Psoas muscle (tissue), 8 donors: ENCODE measurements around the gene BMPER. TPM values are rescaled to one million over a fixed set of nuclear protein-coding genes. Genes with fewer than 3 reads are reported as not detected.
A peak's percentile ranks its signal among the peaks of the same experiment; 100 is the strongest.

Experiments
- ATAC-seq, 4 donors: fragments of 200-7000 bp; cut with Tn5 transposase; one replicate each; pipeline ENCODE4 v1.9.1; 2020; ENCODE audit warnings: moderate library complexity in 3 of 4, mild to moderate bottlenecking in 2 of 4
- DNase-seq, 2 donors: peaks; one replicate each; pipeline ENCODE4 v3.0.0-alpha.2; 2020
- H3K27ac ChIP-seq: fragments of 200-600 bp; one replicate; pipeline ENCODE4 v1.8.0; 2022
- H3K27me3 ChIP-seq, 3 donors: fragments of 200-600 bp in 1 of 3; one replicate each; pipeline versions ENCODE4 v1.6.1 to v1.8.0; 2013 to 2022; ENCODE audit warnings: low read length in 2 of 3, mild to moderate bottlenecking in 2 of 3, moderate library complexity in 1 of 3; ENCODE audit not compliant: insufficient read depth in 3 of 3
- H3K36me3 ChIP-seq, 2 donors: fragments of 200-600 bp in 1 of 2; one replicate each; pipeline versions ENCODE4 v1.6.1 to v1.8.0; 2013 to 2022; ENCODE audit warnings: low read depth in 1 of 2, mild to moderate bottlenecking in 1 of 2, moderate library complexity in 1 of 2; ENCODE audit not compliant: insufficient read depth in 1 of 2
- H3K4me1 ChIP-seq: fragments of 200-600 bp; one replicate; pipeline ENCODE4 v1.8.0; 2022
- H3K4me3 ChIP-seq: fragments of 200-600 bp; one replicate; pipeline ENCODE4 v1.8.0; 2022; ENCODE audit warnings: mild to moderate bottlenecking
- H3K9me3 ChIP-seq: fragments of 200-600 bp; one replicate; pipeline ENCODE4 v1.8.0; 2022
- CTCF ChIP-seq: fragments of 200-600 bp; IDR thresholded peaks from one replicate; pipeline ENCODE4 v1.8.0; 2022; ENCODE audit warnings: antibody characterized with exemption
- WGBS, 3 donors: extraction: QIAGEN DNeasy Blood & Tissue Kit; methylation state at CpG; one replicate each; pipeline versions ENCODE4 v1.1.6 to v1.1.7; 2013; 5-methylcytosine and 5-hydroxymethylcytosine counted together
- intact Hi-C, 2 donors: fragments of 100-400 bp; cut with DNase I; formaldehyde crosslinking; loops; one replicate each; pipeline versions ENCODE4 v1.11.0 to v1.14.2; 2022
- polyA plus RNA-seq, 3 donors: library from polyadenylated mRNA; stranded (reverse); fragments of 200-250 nt; gene quantifications; one replicate each; pipeline ENCODE4 v1.2.3, GENCODE V29; 2013
- total RNA-seq, 4 donors: library from RNA; stranded (reverse); fragmentation: NEBNext Ultra II Directional in 2 of 4; extraction: Animal tissue kit (Norgen Biotek cat#: 25700) in 2 of 4; gene quantifications; one replicate each; pipeline versions ENCODE4 v1.2.1 to v1.2.4, GENCODE V29; 2021 to 2023
- donor health status: healthy with polysubstance abuse.
- donor health status: DM: no; HTN: no; CAD: no; lungs with moderate emphysema.
- donor health status: Bipolar disorder and iron deficiency.
- donor health status: healthy.
- donor health status: DM: yes; HTN: yes; CAD: no.
- donor health status: DM: no; HTN: no; CAD: no.
- donor health status: DM: no; HTN: no; CAD: no.
- donor health status: DM: yes; HTN: yes; CAD: no.

Gene BMPER
- total and polyA plus RNA-seq, 7 donors = 1.0 to 7.6 (median 2.4) TPM

DNA sequence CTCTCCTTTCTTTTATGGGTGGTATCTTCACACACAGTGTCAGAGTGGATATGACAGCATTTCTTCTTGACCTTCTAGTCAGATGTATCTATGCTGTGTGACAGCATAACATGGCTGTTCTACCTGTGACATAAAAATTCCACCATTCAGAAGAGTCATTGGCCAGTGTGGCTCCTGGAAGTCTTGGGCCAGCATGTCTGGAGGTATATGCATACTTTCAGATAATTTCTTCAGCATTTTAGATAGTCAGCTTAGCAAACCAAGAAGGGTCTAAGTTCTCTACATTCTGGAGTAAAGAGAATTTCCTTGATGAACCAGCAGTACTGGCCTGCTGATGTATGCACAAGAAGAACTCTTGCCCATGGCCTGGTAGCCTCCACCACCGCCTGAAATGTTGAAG, 179.3 kb downstream of the BMPER start:
- intact Hi-C loops = loop anchor here in 1 of 2 donors (10.0 kb wide), 2 partner anchors 100 to 500 kb away; no protein-coding TSS in a partner anchor
- 95 to 100% (median 96%) methylated on average over 1 of the region's 1 CpG for WGBS, 3 donors
- Histone ChIP-seq H3K27ac (no peak overlapping the region), H3K36me3 (no peaks in the 10 kb centered on the region), H3K4me1 (no peaks in the 10 kb centered on the region), H3K27me3 (no peaks in the 10 kb centered on the region), H3K9me3 (no peaks in the 10 kb centered on the region), H3K4me3 (no peak overlapping the region)
- ATAC-seq (no peak), DNase-seq (no peak)
- no peak for TF ChIP-seq CTCF

DNA sequence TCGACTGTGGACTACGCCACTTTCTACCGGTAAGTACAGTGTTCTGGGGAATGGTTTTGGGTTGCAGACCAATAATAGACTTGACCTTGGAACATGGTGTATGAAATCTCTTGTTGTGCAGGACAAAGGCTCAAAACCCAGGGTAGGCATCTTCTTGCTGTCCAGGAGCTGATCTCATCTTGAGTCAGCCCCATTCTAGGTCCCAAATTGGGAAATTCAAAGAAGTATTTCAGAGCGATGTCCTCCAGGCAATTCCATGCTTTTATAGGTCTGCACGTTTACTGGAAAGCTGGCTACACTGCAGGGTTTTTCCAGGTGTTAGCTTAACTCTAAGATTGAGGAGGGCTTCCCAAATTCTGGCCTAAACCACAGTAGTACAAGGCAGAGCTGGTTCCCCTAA, 180.7 kb downstream of the BMPER start:
- ATAC-seq = no peak
- no peak overlapping the region for H3K4me3 ChIP-seq
- no peak for DNase-seq
- H3K36me3 ChIP-seq = no peaks in the 10 kb centered on the region
- no peaks in the 10 kb centered on the region for H3K9me3 ChIP-seq
- no peaks in the 10 kb centered on the region for H3K4me1 ChIP-seq
- H3K27ac ChIP-seq = no peak overlapping the region
- TF ChIP-seq CTCF = no peak
- intact Hi-C loops = loop anchor here in 1 of 2 donors (10.0 kb wide), 2 partner anchors 101 to 499 kb away; no protein-coding TSS in a partner anchor
- 81 to 91% (median 88%) methylated on average over 5 of the region's 5 CpGs for WGBS, 3 donors
- H3K27me3 ChIP-seq = no peaks in the 10 kb centered on the region

DNA sequence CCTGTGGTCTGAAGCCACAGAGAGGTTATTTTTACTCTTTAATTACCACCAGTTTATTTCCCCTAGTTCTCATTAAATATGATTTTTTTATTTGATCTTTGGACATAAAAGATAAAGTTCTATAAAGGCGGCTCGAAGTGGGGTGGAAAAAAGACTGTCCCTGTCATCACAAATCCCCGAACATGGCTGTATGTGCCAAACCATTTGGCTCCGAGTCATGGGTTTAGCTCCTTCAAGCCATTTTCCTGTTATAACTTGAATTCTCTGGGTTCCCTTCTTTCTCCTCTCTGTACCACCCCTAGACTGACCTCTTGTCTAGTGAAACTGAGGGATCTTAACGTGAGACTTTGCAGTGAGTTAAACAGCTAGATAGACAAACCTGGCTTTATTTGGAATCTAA, 181.6 kb downstream of the BMPER start:
- H3K27ac ChIP-seq = no peak overlapping the region
- no peaks in the 10 kb centered on the region for H3K36me3 ChIP-seq
- no peak for DNase-seq
- H3K4me3 ChIP-seq = no peak overlapping the region
- 73 to 88% (median 73%) methylated on average over 5 of the region's 5 CpGs for WGBS, 3 donors
- no peak for TF ChIP-seq CTCF
- H3K9me3 ChIP-seq = no peaks in the 10 kb centered on the region
- intact Hi-C loops = loop anchor here in 1 of 2 donors (10.0 kb wide), 2 partner anchors 102 to 498 kb away; no protein-coding TSS in a partner anchor
- H3K4me1 ChIP-seq = no peaks in the 10 kb centered on the region
- no peaks in the 10 kb centered on the region for H3K27me3 ChIP-seq
- ATAC-seq = no peak

DNA sequence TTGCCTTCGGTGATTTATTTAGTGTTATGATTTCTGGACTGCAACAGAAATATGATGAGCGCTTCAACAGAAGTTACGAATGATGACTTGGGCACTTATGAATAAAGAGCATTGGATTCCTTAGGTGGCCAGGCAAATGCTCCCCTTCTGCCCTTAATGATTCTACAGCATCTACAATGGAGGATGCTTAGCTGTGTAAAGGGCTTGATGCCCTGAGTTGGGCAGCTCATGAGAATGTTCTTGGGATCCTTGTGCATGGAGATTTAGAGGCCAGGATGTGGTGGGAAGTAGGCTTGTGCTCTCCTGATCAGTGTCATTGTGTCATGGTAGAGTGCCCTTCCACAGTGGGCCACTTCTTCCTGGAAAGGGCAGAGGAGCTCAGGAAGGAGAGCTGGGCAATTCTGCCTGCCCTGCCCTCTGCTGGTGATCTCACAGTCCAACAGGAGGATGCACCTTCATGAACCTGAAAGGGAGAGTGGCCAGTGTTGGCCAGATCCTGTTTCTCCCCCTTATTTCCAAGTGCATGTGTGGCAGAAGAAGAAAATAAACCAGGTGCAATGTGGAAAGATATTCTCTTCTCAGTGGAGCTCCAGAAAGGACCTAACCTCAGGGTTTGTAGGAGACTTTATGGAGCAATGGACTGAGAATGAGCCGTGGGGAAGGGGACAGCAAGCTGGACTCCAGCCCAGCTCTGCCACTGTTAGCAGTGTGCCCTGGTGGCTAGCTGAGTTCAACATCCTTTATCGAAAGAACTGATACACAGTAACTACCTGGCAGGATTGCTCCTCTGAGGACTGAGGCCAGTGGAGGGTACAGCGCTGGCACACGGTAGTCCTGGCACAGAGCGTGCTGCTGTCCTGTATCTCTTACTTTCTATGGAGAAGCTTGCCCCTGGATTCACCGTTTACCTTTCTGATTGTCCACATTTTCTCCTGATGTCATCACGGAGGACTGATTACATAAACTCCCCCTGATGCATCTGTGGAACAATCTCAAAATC, 182.9 kb downstream of the BMPER start:
- Histone ChIP-seq H3K9me3 (no peaks in the 10 kb centered on the region), H3K4me3 (no peak overlapping the region), H3K27me3 (no peaks in the 10 kb centered on the region), H3K36me3 (no peaks in the 10 kb centered on the region), H3K4me1 (no peaks in the 10 kb centered on the region), H3K27ac (no peak overlapping the region)
- intact Hi-C loops = loop anchor here in 1 of 2 donors (10.0 kb wide), 2 partner anchors 103 to 497 kb away; no protein-coding TSS in a partner anchor
- DNase-seq = peak in 1 of 2 donors; percentile 19
- 91 to 94% (median 92%) methylated on average over 10 of the region's 10 CpGs for WGBS, 3 donors
- ATAC-seq = peak in 3 of 4 donors; percentile 39 to 63 (median 53)
- TF ChIP-seq CTCF = peak; percentile 29
